ENCODE measurements around the gene SPPL3.
A peak's percentile ranks its signal among the peaks of the same experiment; 100 is the strongest.
"Not testable (repeated sequence)": the region's sequence is repeated elsewhere in the genome, so short reads cannot be mapped to it uniquely, and the experiment has no call there.

SPPL3 gene

GRCh38 chr12:120917748-120918147 is 13.6 kb upstream of the SPPL3 start:
- DNase-seq = no peak

- DNase-seq = no peak
These were observed 12.4 kb upstream of the SPPL3 start for GRCh38 chr12:120916561-120916960.

- DNase-seq = no peak
These were observed 10.6 kb upstream of the SPPL3 start for GRCh38 chr12:120914794-120915193.

GRCh38 chr12:120909633-120910298 is 5.6 kb upstream of the SPPL3 start:
- no peak for DNase-seq

GRCh38 chr12:120905856-120906384 is 1.8 kb upstream of the SPPL3 start:
- no peak for DNase-seq

GRCh38 chr12:120903412-120904196 is 554 bp downstream of the SPPL3 start:
- peak; percentile 13 to 16 for DNase-seq

GRCh38 chr12:120902846-120903411 is 1.2 kb downstream of the SPPL3 start:
- DNase-seq = no peak

- no peak for DNase-seq
These were observed 2.3 kb downstream of the SPPL3 start for GRCh38 chr12:120901818-120902217.

GRCh38 chr12:120901101-120901500 is 3.1 kb downstream of the SPPL3 start:
- DNase-seq = not testable (repeated sequence)

- no peak for DNase-seq
These were observed 8.6 kb downstream of the SPPL3 start for GRCh38 chr12:120895532-120895931.

GRCh38 chr12:120892265-120892664 is 11.9 kb downstream of the SPPL3 start:
- no peak for DNase-seq

- no peak for DNase-seq
These were observed 13.2 kb downstream of the SPPL3 start for GRCh38 chr12:120890963-120891362.

GRCh38 chr12:120887253-120888043 is 16.7 kb downstream of the SPPL3 start:
- DNase-seq = no peak

- DNase-seq = no peak
These were observed 17.7 kb downstream of the SPPL3 start for GRCh38 chr12:120886199-120887018.

GRCh38 chr12:120885521-120885920 is 18.6 kb downstream of the SPPL3 start:
- no peak for DNase-seq

- DNase-seq = no peak
These were observed 19.5 kb downstream of the SPPL3 start for GRCh38 chr12:120884644-120885043.

- DNase-seq = no peak
These were observed 22.1 kb downstream of the SPPL3 start for GRCh38 chr12:120882055-120882555.

- DNase-seq = no peak
These were observed 24.3 kb downstream of the SPPL3 start for GRCh38 chr12:120879718-120880300.

- no peak for DNase-seq
These were observed 25.1 kb downstream of the SPPL3 start for GRCh38 chr12:120879102-120879501.

GRCh38 chr12:120874547-120875245 is 29.5 kb downstream of the SPPL3 start:
- DNase-seq = no peak

GRCh38 chr12:120873226-120873625 is 30.9 kb downstream of the SPPL3 start:
- no peak for DNase-seq
